RWPE2 (cell line): ENCODE results near the gene ASAP2.
A peak's percentile ranks its signal among the peaks of the same experiment; 100 is the strongest.

ENCODE experiments used
- ATAC-seq: fragments of 200-7000 bp; cut with Tn5 transposase; 3 replicates; pipeline ENCODE4 v1.9.1; 2021; ENCODE audit warnings: low read depth
- DNase-seq: peaks from one replicate; pipeline ENCODE4 v3.0.0-alpha.2; 2020; ENCODE audit warnings: low spot score
- H3K27ac ChIP-seq: fragments of 450-650 bp; 2 replicates; pipeline ENCODE4 v1.5.1; 2017; ENCODE audit warnings: mild to moderate bottlenecking; ENCODE audit not compliant: poor library complexity, severe bottlenecking
- H3K27me3 ChIP-seq: fragments of 250-450 bp; sonication (Bioruptor Pico); 2 replicates; pipeline ENCODE4 v1.5.1; 2021; ENCODE audit warnings: mild to moderate bottlenecking, moderate library complexity; ENCODE audit not compliant: insufficient read depth, poor library complexity, severe bottlenecking
- H3K36me3 ChIP-seq: fragments of 250-450 bp; sonication (Bioruptor Pico); 2 replicates; pipeline ENCODE4 v1.5.1; 2020; ENCODE audit warnings: low read depth, mild to moderate bottlenecking, moderate library complexity
- H3K4me1 ChIP-seq: fragments of 250-450 bp; sonication (Bioruptor Pico); 2 replicates; pipeline ENCODE4 v1.5.1; 2021; ENCODE audit warnings: mild to moderate bottlenecking, moderate library complexity; ENCODE audit not compliant: insufficient read depth, poor library complexity, severe bottlenecking
- H3K4me3 ChIP-seq: fragments of 250-450 bp; sonication (Bioruptor Pico); 2 replicates; pipeline ENCODE4 v1.5.1; 2021; ENCODE audit warnings: mild to moderate bottlenecking, moderate library complexity; ENCODE audit not compliant: severe bottlenecking
- H3K9me3 ChIP-seq: fragments of 250-450 bp; sonication (Bioruptor Pico); 2 replicates; pipeline ENCODE4 v1.5.1; 2021; ENCODE audit warnings: mild to moderate bottlenecking, moderate library complexity; ENCODE audit not compliant: severe bottlenecking
- CTCF ChIP-seq: fragments of 450-650 bp; IDR thresholded peaks from one replicate; pipeline ENCODE4 v1.5.1; 2017; ENCODE audit warnings: mild to moderate bottlenecking, moderate library complexity; ENCODE audit not compliant: poor library complexity, severe bottlenecking

The ASAP2 gene

GRCh38 chr2:9235147-9236044, 28.8 kb downstream of the ASAP2 start:
- peak; percentile 44 for ATAC-seq
- Histone ChIP-seq H3K36me3 (peaks cover 21% of the 10 kb centered on the region), H3K4me1 (peaks cover 81% of the 10 kb centered on the region), H3K27ac (peak overlapping the region; percentile 100), H3K27me3 (no peaks in the 10 kb centered on the region), H3K4me3 (no peak overlapping the region), H3K9me3 (no peaks in the 10 kb centered on the region)
- no peak for TF ChIP-seq CTCF
- DNase-seq = no peak

GRCh38 chr2:9236045-9236344, 29.4 kb downstream of the ASAP2 start:
- Histone ChIP-seq H3K4me1 (peaks cover 81% of the 10 kb centered on the region), H3K4me3 (no peak overlapping the region), H3K27ac (peak overlapping the region; percentile 100), H3K36me3 (peaks cover 24% of the 10 kb centered on the region), H3K9me3 (no peaks in the 10 kb centered on the region), H3K27me3 (no peaks in the 10 kb centered on the region)
- TF ChIP-seq CTCF = no peak
- ATAC-seq = no peak
- DNase-seq = no peak

- TF ChIP-seq CTCF = no peak
Measured at GRCh38 chr2:9236867-9237266, 30.3 kb downstream of the ASAP2 start.

GRCh38 chr2:9237831-9238230, 31.2 kb downstream of the ASAP2 start:
- DNase-seq (no peak), ATAC-seq (no peak)
- Histone ChIP-seq H3K4me3 (no peak overlapping the region), H3K4me1 (peaks cover 66% of the 10 kb centered on the region), H3K36me3 (peaks cover 35% of the 10 kb centered on the region), H3K9me3 (no peaks in the 10 kb centered on the region), H3K27me3 (no peaks in the 10 kb centered on the region), H3K27ac (peak overlapping the region; percentile 100)
- TF ChIP-seq CTCF = no peak

More at GRCh38 chr2:9236867-9237266, 30.3 kb downstream of the ASAP2 start:
- DNase-seq = no peak
- Histone ChIP-seq H3K9me3 (no peaks in the 10 kb centered on the region), H3K27ac (peak overlapping the region; percentile 100), H3K27me3 (no peaks in the 10 kb centered on the region), H3K4me1 (peaks cover 76% of the 10 kb centered on the region), H3K36me3 (peaks cover 32% of the 10 kb centered on the region), H3K4me3 (no peak overlapping the region)
- no peak for ATAC-seq
